Measurements from ENCODE around the gene YPEL4. TPM values are rescaled to one million over a fixed set of nuclear protein-coding genes. Genes with fewer than 3 reads are reported as not detected.
"Not testable (repeated sequence)": the region's sequence is repeated elsewhere in the genome, so short reads cannot be mapped to it uniquely, and the experiment has no call there.

The YPEL4 gene
- total RNA-seq (2022) (0.16 TPM in 1 of 2 replicates, not detected in the other), Bru-seq, nascent RNA (percentile 12 among the genes with signal in this experiment), BruChase-seq, experiment 1, labeled RNA remaining after a 6-hour chase (not detected), BruChase-seq, experiment 2, labeled RNA remaining after a 2-hour chase (percentile 21 among the genes with signal in this experiment)
- long read RNA-seq = 0 reads

- ChIA-PET CTCF (interaction anchor here (0.5 to 2.5 kb wide), 5 partner anchors 9 to 301 kb away, joined by 3 to 12 read pairs (median 6); partner anchors contain the start of gene UBE2L6), POLR2A (interaction anchor here (0.7 to 1.1 kb wide), 3 partner anchors 16 to 81 kb away, joined by 3 to 5 read pairs (median 3); no protein-coding TSS in a partner anchor)
- H3K27me3 Mint-ChIP-seq (ENCODE audit: insufficient read depth, unreplicated experiment) = peaks cover 35% of the 10 kb centered on the region
- peak within 1 kb of the TSS; percentile 73 for H3K4me3 Mint-ChIP-seq (ENCODE audit: unreplicated experiment)
- intact Hi-C loops (cut with micrococcal nuclease) = loop anchor here (5.0 kb wide), 1 partner anchor 872 kb away; no protein-coding TSS in a partner anchor
- DNase-seq (ENCODE audit: unreplicated experiment) = peak; percentile 75
- no peaks in the 10 kb centered on the region for H3K9me3 Mint-ChIP-seq (ENCODE audit: unreplicated experiment)
- TF ChIP-seq CTCF (IDR thresholded peaks at IDR 0.05; ENCODE audit: unreplicated experiment) = no peak
- peaks cover 6% of the 10 kb centered on the region for H3K36me3 Mint-ChIP-seq (ENCODE audit: insufficient read depth, unreplicated experiment)
- peak within 1 kb of the TSS; percentile 54 for H3K27ac Mint-ChIP-seq (ENCODE audit: low read depth, unreplicated experiment)
- H3K4me1 Mint-ChIP-seq (ENCODE audit: insufficient read depth, unreplicated experiment) = peaks cover 36% of the 10 kb centered on the region
- BruUV-seq (replicated peaks) = no TSS peak
These were observed at the start of gene YPEL4 for GRCh38 chr11:57649826-57650738. Gene YPEL4 (minus strand): TSS chr11:57649912. CDS start chr11:57647107, 2,805 bp downstream.

GRCh38 chr11:57698843-57699365 lies 49.2 kb upstream of the YPEL4 start:
- no TSS peak for BruUV-seq (replicated peaks)
- Mint-ChIP-seq H3K27me3 (ENCODE audit: insufficient read depth, unreplicated experiment) (no peaks in the 10 kb centered on the region), H3K9me3 (ENCODE audit: unreplicated experiment) (no peaks in the 10 kb centered on the region), H3K4me1 (ENCODE audit: insufficient read depth, unreplicated experiment) (no peaks in the 10 kb centered on the region), H3K4me3 (ENCODE audit: unreplicated experiment) (no peak overlapping the region), H3K27ac (ENCODE audit: low read depth, unreplicated experiment) (no peak overlapping the region), H3K36me3 (ENCODE audit: insufficient read depth, unreplicated experiment) (peaks cover 94% of the 10 kb centered on the region)
- POLR2A ChIA-PET = interaction anchor here (0.6 to 2.5 kb wide), 3 partner anchors 11 to 14 kb away, joined by 3 to 11 read pairs (median 3); partner anchors contain the start of genes MED19 and TMX2
- TF ChIP-seq CTCF (IDR thresholded peaks at IDR 0.05; ENCODE audit: unreplicated experiment) = no peak
- DNase-seq (ENCODE audit: unreplicated experiment) = no peak
- CTCF ChIA-PET = interaction anchor here (0.9 kb wide), 1 partner anchor 11 kb away, joined by 4 read pairs; no protein-coding TSS in a partner anchor
- intact Hi-C loops (cut with micrococcal nuclease) = no loop called here

- POLR2A ChIA-PET = not testable (repeated sequence)
These were observed 40.8 kb upstream of the YPEL4 start for GRCh38 chr11:57690474-57690873.

GRCh38 chr11:57681168-57681567 lies 31.5 kb upstream of the YPEL4 start:
- intact Hi-C loops (cut with micrococcal nuclease) = no loop called here
- H3K27ac Mint-ChIP-seq (ENCODE audit: low read depth, unreplicated experiment) = no peak overlapping the region
- H3K9me3 Mint-ChIP-seq (ENCODE audit: unreplicated experiment) = no peaks in the 10 kb centered on the region
- no peak for DNase-seq (ENCODE audit: unreplicated experiment)
- no TSS peak for BruUV-seq (replicated peaks)
- peaks cover 6% of the 10 kb centered on the region for H3K4me1 Mint-ChIP-seq (ENCODE audit: insufficient read depth, unreplicated experiment)
- no peaks in the 10 kb centered on the region for H3K27me3 Mint-ChIP-seq (ENCODE audit: insufficient read depth, unreplicated experiment)
- no peak for TF ChIP-seq CTCF (IDR thresholded peaks at IDR 0.05; ENCODE audit: unreplicated experiment)
- H3K4me3 Mint-ChIP-seq (ENCODE audit: unreplicated experiment) = no peak overlapping the region
- CTCF ChIA-PET = interaction anchor here (0.6 to 1.5 kb wide), 2 partner anchors 69 to 154 kb away, joined by 3 to 4 read pairs; no protein-coding TSS in a partner anchor
- POLR2A ChIA-PET = interaction anchor here (0.8 to 1.0 kb wide), 2 partner anchors 14 to 24 kb away, joined by 3 read pairs; no protein-coding TSS in a partner anchor
- H3K36me3 Mint-ChIP-seq (ENCODE audit: insufficient read depth, unreplicated experiment) = peaks cover 87% of the 10 kb centered on the region

More at GRCh38 chr11:57690474-57690873, 40.8 kb upstream of the YPEL4 start:
- H3K4me3 Mint-ChIP-seq (ENCODE audit: unreplicated experiment); H3K9me3 Mint-ChIP-seq (ENCODE audit: unreplicated experiment); H3K27ac Mint-ChIP-seq (ENCODE audit: low read depth, unreplicated experiment); H3K27me3 Mint-ChIP-seq (ENCODE audit: insufficient read depth, unreplicated experiment); H3K4me1 Mint-ChIP-seq (ENCODE audit: insufficient read depth, unreplicated experiment); DNase-seq (ENCODE audit: unreplicated experiment); CTCF ChIA-PET; intact Hi-C loops (cut with micrococcal nuclease); BruUV-seq (replicated peaks): not testable (repeated sequence)
- peaks cover 95% of the 10 kb centered on the region for H3K36me3 Mint-ChIP-seq (ENCODE audit: insufficient read depth, unreplicated experiment)
